ENCODE results near the gene MILR1. TPM values are rescaled to one million over a fixed set of nuclear protein-coding genes. Genes with fewer than 3 reads are reported as not detected.

The MILR1 gene
- total RNA-seq, 1 experiment from 2014 or later: not detected

- H3K4me3 Mint-ChIP-seq: no peak overlapping the region
- H3K9me3 Mint-ChIP-seq: no peaks in the 10 kb centered on the region
- H3K4me1 Mint-ChIP-seq: no peaks in the 10 kb centered on the region
- ChIA-PET CTCF (interaction anchor here (0.8 kb wide), 1 partner anchor 65 kb away, joined by 4 read pairs; no protein-coding TSS in a partner anchor), POLR2A (no interaction called here)
- TF ChIP-seq, protein P1, sequence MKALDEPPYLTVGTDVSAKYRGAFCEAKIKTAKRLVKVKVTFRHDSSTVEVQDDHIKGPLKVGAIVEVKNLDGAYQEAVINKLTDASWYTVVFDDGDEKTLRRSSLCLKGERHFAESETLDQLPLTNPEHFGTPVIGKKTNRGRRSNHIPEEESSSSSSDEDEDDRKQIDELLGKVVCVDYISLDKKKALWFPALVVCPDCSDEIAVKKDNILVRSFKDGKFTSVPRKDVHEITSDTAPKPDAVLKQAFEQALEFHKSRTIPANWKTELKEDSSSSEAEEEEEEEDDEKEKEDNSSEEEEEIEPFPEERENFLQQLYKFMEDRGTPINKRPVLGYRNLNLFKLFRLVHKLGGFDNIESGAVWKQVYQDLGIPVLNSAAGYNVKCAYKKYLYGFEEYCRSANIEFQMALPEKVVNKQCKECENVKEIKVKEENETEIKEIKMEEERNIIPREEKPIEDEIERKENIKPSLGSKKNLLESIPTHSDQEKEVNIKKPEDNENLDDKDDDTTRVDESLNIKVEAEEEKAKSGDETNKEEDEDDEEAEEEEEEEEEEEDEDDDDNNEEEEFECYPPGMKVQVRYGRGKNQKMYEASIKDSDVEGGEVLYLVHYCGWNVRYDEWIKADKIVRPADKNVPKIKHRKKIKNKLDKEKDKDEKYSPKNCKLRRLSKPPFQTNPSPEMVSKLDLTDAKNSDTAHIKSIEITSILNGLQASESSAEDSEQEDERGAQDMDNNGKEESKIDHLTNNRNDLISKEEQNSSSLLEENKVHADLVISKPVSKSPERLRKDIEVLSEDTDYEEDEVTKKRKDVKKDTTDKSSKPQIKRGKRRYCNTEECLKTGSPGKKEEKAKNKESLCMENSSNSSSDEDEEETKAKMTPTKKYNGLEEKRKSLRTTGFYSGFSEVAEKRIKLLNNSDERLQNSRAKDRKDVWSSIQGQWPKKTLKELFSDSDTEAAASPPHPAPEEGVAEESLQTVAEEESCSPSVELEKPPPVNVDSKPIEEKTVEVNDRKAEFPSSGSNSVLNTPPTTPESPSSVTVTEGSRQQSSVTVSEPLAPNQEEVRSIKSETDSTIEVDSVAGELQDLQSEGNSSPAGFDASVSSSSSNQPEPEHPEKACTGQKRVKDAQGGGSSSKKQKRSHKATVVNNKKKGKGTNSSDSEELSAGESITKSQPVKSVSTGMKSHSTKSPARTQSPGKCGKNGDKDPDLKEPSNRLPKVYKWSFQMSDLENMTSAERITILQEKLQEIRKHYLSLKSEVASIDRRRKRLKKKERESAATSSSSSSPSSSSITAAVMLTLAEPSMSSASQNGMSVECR (CRISPR knock-in tag; IDR thresholded peaks at IDR 0.05; ENCODE audit: borderline replicate concordance): no peak
- no peak for TF ChIP-seq ZBTB43 (CRISPR knock-in tag; IDR thresholded peaks at IDR 0.05)
- no peak for TF ChIP-seq TEAD1 (CRISPR knock-in tag; IDR thresholded peaks at IDR 0.05)
- no peak for TF ChIP-seq ZNF416 (CRISPR knock-in tag; IDR thresholded peaks at IDR 0.05)
- TF ChIP-seq CREB1 (CRISPR knock-in tag; IDR thresholded peaks at IDR 0.05): no peak
- TF ChIP-seq, protein P2, sequence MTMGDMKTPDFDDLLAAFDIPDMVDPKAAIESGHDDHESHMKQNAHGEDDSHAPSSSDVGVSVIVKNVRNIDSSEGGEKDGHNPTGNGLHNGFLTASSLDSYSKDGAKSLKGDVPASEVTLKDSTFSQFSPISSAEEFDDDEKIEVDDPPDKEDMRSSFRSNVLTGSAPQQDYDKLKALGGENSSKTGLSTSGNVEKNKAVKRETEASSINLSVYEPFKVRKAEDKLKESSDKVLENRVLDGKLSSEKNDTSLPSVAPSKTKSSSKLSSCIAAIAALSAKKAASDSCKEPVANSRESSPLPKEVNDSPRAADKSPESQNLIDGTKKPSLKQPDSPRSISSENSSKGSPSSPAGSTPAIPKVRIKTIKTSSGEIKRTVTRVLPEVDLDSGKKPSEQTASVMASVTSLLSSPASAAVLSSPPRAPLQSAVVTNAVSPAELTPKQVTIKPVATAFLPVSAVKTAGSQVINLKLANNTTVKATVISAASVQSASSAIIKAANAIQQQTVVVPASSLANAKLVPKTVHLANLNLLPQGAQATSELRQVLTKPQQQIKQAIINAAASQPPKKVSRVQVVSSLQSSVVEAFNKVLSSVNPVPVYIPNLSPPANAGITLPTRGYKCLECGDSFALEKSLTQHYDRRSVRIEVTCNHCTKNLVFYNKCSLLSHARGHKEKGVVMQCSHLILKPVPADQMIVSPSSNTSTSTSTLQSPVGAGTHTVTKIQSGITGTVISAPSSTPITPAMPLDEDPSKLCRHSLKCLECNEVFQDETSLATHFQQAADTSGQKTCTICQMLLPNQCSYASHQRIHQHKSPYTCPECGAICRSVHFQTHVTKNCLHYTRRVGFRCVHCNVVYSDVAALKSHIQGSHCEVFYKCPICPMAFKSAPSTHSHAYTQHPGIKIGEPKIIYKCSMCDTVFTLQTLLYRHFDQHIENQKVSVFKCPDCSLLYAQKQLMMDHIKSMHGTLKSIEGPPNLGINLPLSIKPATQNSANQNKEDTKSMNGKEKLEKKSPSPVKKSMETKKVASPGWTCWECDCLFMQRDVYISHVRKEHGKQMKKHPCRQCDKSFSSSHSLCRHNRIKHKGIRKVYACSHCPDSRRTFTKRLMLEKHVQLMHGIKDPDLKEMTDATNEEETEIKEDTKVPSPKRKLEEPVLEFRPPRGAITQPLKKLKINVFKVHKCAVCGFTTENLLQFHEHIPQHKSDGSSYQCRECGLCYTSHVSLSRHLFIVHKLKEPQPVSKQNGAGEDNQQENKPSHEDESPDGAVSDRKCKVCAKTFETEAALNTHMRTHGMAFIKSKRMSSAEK (CRISPR knock-in tag; IDR thresholded peaks at IDR 0.05; ENCODE audit: borderline replicate concordance): no peak
- no peak for TF ChIP-seq FOXP1 (CRISPR knock-in tag; IDR thresholded peaks at IDR 0.05; ENCODE audit: borderline replicate concordance)
- TF ChIP-seq USF1 (CRISPR knock-in tag; IDR thresholded peaks at IDR 0.05): no peak
- TF ChIP-seq MYBL2 (CRISPR knock-in tag; IDR thresholded peaks at IDR 0.05): no peak
- TF ChIP-seq, protein P3, sequence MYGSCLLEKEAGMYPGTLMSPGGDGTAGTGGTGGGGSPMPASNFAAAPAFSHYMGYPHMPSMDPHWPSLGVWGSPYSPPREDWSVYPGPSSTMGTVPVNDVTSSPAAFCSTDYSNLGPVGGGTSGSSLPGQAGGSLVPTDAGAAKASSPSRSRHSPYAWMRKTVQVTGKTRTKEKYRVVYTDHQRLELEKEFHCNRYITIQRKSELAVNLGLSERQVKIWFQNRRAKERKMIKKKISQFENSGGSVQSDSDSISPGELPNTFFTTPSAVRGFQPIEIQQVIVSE (CRISPR knock-in tag; IDR thresholded peaks at IDR 0.05; ENCODE audit: borderline replicate concordance): no peak
- no peak for TF ChIP-seq SMAD3 (CRISPR knock-in tag; IDR thresholded peaks at IDR 0.05; ENCODE audit: borderline replicate concordance)
- TF ChIP-seq ZNF219 (CRISPR knock-in tag; IDR thresholded peaks at IDR 0.05; ENCODE audit: borderline replicate concordance): no peak
- TF ChIP-seq ZBTB21 (CRISPR knock-in tag; IDR thresholded peaks at IDR 0.05; ENCODE audit: borderline replicate concordance): no peak
- TF ChIP-seq, protein P4, sequence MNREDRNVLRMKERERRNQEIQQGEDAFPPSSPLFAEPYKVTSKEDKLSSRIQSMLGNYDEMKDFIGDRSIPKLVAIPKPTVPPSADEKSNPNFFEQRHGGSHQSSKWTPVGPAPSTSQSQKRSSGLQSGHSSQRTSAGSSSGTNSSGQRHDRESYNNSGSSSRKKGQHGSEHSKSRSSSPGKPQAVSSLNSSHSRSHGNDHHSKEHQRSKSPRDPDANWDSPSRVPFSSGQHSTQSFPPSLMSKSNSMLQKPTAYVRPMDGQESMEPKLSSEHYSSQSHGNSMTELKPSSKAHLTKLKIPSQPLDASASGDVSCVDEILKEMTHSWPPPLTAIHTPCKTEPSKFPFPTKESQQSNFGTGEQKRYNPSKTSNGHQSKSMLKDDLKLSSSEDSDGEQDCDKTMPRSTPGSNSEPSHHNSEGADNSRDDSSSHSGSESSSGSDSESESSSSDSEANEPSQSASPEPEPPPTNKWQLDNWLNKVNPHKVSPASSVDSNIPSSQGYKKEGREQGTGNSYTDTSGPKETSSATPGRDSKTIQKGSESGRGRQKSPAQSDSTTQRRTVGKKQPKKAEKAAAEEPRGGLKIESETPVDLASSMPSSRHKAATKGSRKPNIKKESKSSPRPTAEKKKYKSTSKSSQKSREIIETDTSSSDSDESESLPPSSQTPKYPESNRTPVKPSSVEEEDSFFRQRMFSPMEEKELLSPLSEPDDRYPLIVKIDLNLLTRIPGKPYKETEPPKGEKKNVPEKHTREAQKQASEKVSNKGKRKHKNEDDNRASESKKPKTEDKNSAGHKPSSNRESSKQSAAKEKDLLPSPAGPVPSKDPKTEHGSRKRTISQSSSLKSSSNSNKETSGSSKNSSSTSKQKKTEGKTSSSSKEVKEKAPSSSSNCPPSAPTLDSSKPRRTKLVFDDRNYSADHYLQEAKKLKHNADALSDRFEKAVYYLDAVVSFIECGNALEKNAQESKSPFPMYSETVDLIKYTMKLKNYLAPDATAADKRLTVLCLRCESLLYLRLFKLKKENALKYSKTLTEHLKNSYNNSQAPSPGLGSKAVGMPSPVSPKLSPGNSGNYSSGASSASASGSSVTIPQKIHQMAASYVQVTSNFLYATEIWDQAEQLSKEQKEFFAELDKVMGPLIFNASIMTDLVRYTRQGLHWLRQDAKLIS (CRISPR knock-in tag; IDR thresholded peaks at IDR 0.05; ENCODE audit: borderline replicate concordance): no peak
- peaks cover 73% of the 10 kb centered on the region for H3K36me3 Mint-ChIP-seq
- DNase-seq (ENCODE audit: low spot score): no peak
- H3K27ac Mint-ChIP-seq: no peak overlapping the region
- no peak for ATAC-seq
- H3K27me3 Mint-ChIP-seq (ENCODE audit: low read depth): no peaks in the 10 kb centered on the region
These were observed 35.5 kb downstream of the MILR1 start for GRCh38 chr17:64484380-64484779.
